ENCODE data around the gene PRR5. TPM values are rescaled to one million over a fixed set of nuclear protein-coding genes. Genes with fewer than 3 reads are reported as not detected.
"Not testable (repeated sequence)": the region's sequence is repeated elsewhere in the genome, so short reads cannot be mapped to it uniquely, and the experiment has no call there.

The PRR5 gene
- 20.5 and 21.3 TPM in 2 replicates for total RNA-seq
- long read RNA-seq, partial matches to known transcripts, result 1 of 6 reads
- long read RNA-seq, other reads (novel, unspliced or antisense), result 2 of 6 reads

- H3K27ac Mint-ChIP-seq, result peak within 1 kb of the TSS; percentile 56
- TF ChIP-seq CTCF (IDR thresholded peaks at IDR 0.05; ENCODE audit: unreplicated experiment), result no peak
- no peaks in the 10 kb centered on the region for H3K9me3 Mint-ChIP-seq (ENCODE audit: low read depth)
Observed at GRCh38 chr22:44701824-44702478, at the start of gene PRR5. Gene PRR5 (plus strand): TSS chr22:44702204. CDS start chr22:44702475, 271 bp downstream.

DNA sequence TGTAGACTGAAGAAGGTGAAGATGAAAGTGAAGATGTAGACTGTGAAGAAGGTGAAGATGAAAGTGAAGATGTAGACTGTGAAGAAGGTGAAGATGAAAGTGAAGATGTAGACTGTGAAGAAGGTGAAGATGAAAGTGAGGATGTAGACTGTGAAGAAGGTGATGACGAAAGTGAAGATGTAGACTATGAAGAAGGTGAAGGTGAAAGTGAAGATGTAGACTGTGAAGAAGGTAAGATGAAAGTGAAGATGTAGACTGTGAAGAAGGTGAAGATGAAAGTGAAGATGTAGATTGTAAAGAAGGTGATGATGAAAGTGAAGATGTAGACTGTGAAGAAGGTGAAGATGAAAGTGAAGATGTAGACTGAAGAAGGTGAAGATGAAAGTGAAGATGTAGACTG is 49.1 kb upstream of the PRR5 start:
- H3K4me1 Mint-ChIP-seq (ENCODE audit: low read depth); DNase-seq (ENCODE audit: low spot score, unreplicated experiment); H3K36me3 Mint-ChIP-seq (ENCODE audit: insufficient read depth); H3K9me3 Mint-ChIP-seq (ENCODE audit: low read depth); H3K27me3 Mint-ChIP-seq; H3K4me3 Mint-ChIP-seq (ENCODE audit: low read depth); H3K27ac Mint-ChIP-seq: not testable (repeated sequence)

More at GRCh38 chr22:44701824-44702478, at the start of gene PRR5:
- Mint-ChIP-seq H3K4me3 (ENCODE audit: low read depth) (peak within 1 kb of the TSS; percentile 76), H3K27me3 (peaks cover 11% of the 10 kb centered on the region), H3K36me3 (ENCODE audit: insufficient read depth) (no peaks in the 10 kb centered on the region), H3K4me1 (ENCODE audit: low read depth) (peaks cover 20% of the 10 kb centered on the region)
- DNase-seq (ENCODE audit: low spot score, unreplicated experiment), result peak; percentile 88

DNA sequence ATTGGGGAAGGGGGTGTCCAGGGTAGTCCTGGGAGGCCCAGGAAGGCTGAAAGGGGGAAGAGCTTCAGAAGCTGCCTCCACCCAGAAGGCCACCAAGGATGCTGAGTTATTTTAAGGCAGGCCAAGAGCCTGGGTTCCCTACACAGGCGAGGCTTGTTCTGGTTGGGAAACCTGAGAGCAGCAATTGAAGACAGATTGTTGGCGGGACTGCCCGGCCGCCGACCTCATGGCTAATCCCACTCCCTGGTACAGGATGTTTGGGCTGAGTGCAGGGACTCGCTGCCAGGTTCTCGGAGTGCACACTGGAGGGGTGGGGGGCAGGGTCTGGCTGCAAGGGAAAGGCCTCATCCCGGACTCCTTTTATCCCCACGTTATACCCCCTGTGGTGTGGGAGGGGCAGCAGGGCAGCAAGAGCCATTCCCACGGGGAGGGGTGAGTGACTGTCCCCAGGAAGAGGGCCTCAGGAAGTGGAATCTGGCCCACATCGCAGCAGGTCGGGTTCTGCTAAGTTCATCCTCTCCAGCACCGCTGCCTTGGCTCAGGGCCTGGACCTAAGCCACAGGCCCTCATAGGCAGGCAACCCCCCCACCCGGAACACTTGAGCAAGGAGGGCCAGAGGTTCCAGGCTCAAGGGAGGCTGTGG is 43.6 kb upstream of the PRR5 start:
- Mint-ChIP-seq H3K27ac (no peak overlapping the region), H3K4me1 (ENCODE audit: low read depth) (peaks cover 2% of the 10 kb centered on the region), H3K4me3 (ENCODE audit: low read depth) (no peak overlapping the region), H3K9me3 (ENCODE audit: low read depth) (no peaks in the 10 kb centered on the region), H3K36me3 (ENCODE audit: insufficient read depth) (no peaks in the 10 kb centered on the region), H3K27me3 (peaks cover 3% of the 10 kb centered on the region)
- no peak for DNase-seq (ENCODE audit: low spot score, unreplicated experiment)
- TF ChIP-seq CTCF (IDR thresholded peaks at IDR 0.05; ENCODE audit: unreplicated experiment), result no peak

DNA sequence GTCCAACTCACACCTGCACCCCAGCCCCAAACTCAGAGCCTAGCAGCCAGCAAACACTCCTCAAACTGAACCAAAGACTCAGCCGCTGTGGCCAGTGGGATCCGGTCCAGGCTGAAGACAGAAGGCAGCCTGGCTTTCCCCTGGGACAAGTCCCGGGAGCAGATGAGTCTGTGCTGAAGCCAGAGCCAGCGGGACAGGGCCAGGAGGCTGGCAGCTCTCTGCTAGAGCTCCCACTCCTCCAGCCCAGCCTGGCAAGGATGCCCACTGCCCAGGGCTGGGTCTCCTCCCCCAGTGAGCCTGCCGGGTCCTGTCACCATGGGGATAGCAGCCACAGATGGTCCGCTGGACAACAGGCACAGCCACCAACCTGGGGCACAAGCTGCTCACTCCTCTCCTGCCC is 42.9 kb upstream of the PRR5 start:
- Mint-ChIP-seq H3K4me1 (ENCODE audit: low read depth) (peaks cover 2% of the 10 kb centered on the region), H3K27me3 (peaks cover 3% of the 10 kb centered on the region), H3K4me3 (ENCODE audit: low read depth) (no peak overlapping the region), H3K9me3 (ENCODE audit: low read depth) (no peaks in the 10 kb centered on the region), H3K27ac (no peak overlapping the region), H3K36me3 (ENCODE audit: insufficient read depth) (no peaks in the 10 kb centered on the region)
- no peak for TF ChIP-seq CTCF (IDR thresholded peaks at IDR 0.05; ENCODE audit: unreplicated experiment)
- DNase-seq (ENCODE audit: low spot score, unreplicated experiment), result no peak

DNA sequence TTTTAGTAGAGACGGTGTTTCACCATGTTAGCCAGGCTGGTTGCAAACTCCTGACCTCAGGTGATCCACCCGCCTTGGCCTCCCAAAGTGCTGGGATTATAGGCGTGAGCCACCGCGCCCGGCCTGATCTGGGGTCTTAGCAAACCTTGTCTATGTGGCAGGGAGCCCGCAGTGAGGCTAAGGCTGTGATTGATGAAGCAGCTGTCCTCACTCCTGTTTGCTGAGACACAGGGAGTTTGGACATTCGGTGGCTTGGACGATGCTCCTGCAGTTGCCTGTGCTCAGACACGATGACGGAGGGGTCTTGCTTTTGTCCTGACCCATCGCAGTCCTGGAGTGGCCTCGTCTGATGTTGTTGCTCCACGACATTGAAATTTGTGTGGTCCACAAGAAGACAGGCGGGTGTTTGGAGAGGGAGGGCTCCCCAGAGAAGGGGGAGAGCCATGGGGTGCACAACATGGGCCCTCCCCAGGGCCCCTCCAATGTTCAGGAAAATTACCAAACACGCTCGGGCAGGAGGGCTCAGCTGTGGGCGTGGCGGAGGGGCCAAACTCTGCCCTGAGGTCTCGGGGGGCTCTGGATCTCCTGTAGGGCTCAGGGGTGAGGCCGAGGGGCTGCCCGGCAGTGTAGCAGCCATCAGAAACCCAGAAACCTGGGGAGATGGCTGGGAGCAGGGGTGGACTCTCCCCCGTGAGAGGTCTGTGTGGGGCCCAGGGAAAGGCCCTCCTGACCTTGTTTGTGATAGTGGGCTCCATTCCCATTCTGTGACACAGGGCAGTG is 41.8 kb upstream of the PRR5 start:
- no peak for TF ChIP-seq CTCF (IDR thresholded peaks at IDR 0.05; ENCODE audit: unreplicated experiment)
- no peak overlapping the region for H3K4me3 Mint-ChIP-seq (ENCODE audit: low read depth)
- H3K4me1 Mint-ChIP-seq (ENCODE audit: low read depth), result peaks cover 2% of the 10 kb centered on the region
- DNase-seq (ENCODE audit: low spot score, unreplicated experiment), result no peak
- H3K9me3 Mint-ChIP-seq (ENCODE audit: low read depth), result no peaks in the 10 kb centered on the region
- no peak overlapping the region for H3K27ac Mint-ChIP-seq
- no peaks in the 10 kb centered on the region for H3K36me3 Mint-ChIP-seq (ENCODE audit: insufficient read depth)
- peaks cover 3% of the 10 kb centered on the region for H3K27me3 Mint-ChIP-seq
